ENCODE data around the gene CD2. TPM values are rescaled to one million over a fixed set of nuclear protein-coding genes. Genes with fewer than 3 reads are reported as not detected.

The CD2 gene
- total and polyA plus RNA-seq, 7 experiments from 2014 or later: 105 to 307 (median 186) TPM

GRCh38 chr1:116720364-116721038 is 33.7 kb upstream of the CD2 start:
- DNase-seq: no peak
- Mint-ChIP-seq H3K27me3 (peaks cover 0 to 11% (median 0%) of the 10 kb centered on the region in 5 donors), H3K27ac (no peak overlapping the region), H3K4me3 (no peak overlapping the region), H3K4me1 (peaks cover 0 to 7% (median 2%) of the 10 kb centered on the region in 7 donors), H3K9me3 (peaks cover 0 to 12% (median 2%) of the 10 kb centered on the region in 11 donors), H3K36me3 (peaks cover 0 to 3% (median 0%) of the 10 kb centered on the region in 5 donors)
- H3K4me1 ChIP-seq (ENCODE audit: control insufficient read depth in 2 of 2, insufficient read depth in 2 of 2, low read length in 2 of 2): no peaks in the 10 kb centered on the region
- no peaks in the 10 kb centered on the region for H3K9me3 ChIP-seq (ENCODE audit: control insufficient read depth in 2 of 3, low read length in 3 of 3)
- ATAC-seq: no peak
- no peaks in the 10 kb centered on the region for H3K36me3 ChIP-seq (ENCODE audit: control insufficient read depth in 2 of 3, insufficient read depth in 3 of 3, low read length in 3 of 3)
- H3K27ac ChIP-seq (ENCODE audit: low read depth, low read length): no peak overlapping the region
- POLR2A ChIA-PET: no interaction called here
- no peaks in the 10 kb centered on the region for H3K27me3 ChIP-seq (ENCODE audit: control insufficient read depth in 2 of 2, insufficient read depth in 2 of 2, low read length in 2 of 2)
- intact Hi-C loops (cut with micrococcal nuclease): loop anchor here in 1 of 2 donors (5.0 kb wide), 2 partner anchors 148 to 267 kb away; partner anchors contain the start of gene CD58
- CTCF ChIA-PET: interaction anchor here (0.6 kb wide), 1 partner anchor 581 kb away, joined by 4 read pairs; no protein-coding TSS in a partner anchor
- no peak overlapping the region for H3K4me3 ChIP-seq (ENCODE audit: low read length)

- H3K4me1 ChIP-seq (ENCODE audit: control insufficient read depth in 2 of 2, insufficient read depth in 2 of 2, low read length in 2 of 2): no peaks in the 10 kb centered on the region
- no peaks in the 10 kb centered on the region for H3K27me3 ChIP-seq (ENCODE audit: control insufficient read depth in 2 of 2, insufficient read depth in 2 of 2, low read length in 2 of 2)
- DNase-seq (no peak), ATAC-seq (no peak)
- intact Hi-C loops (cut with micrococcal nuclease): loop anchor here in 1 of 2 donors (5.0 kb wide), 2 partner anchors 149 to 266 kb away; partner anchors contain the start of gene CD58
- H3K27me3 Mint-ChIP-seq: peaks cover 0 to 10% (median 0%) of the 10 kb centered on the region in 5 donors
- H3K36me3 Mint-ChIP-seq: peaks cover 0 to 3% (median 0%) of the 10 kb centered on the region in 5 donors
- H3K9me3 ChIP-seq (ENCODE audit: control insufficient read depth in 2 of 3, low read length in 3 of 3): no peaks in the 10 kb centered on the region
- no peak overlapping the region for H3K4me3 Mint-ChIP-seq
- H3K4me1 Mint-ChIP-seq: peaks cover 0 to 9% (median 2%) of the 10 kb centered on the region in 7 donors
- H3K36me3 ChIP-seq (ENCODE audit: control insufficient read depth in 2 of 3, insufficient read depth in 3 of 3, low read length in 3 of 3): no peaks in the 10 kb centered on the region
- H3K27ac ChIP-seq (ENCODE audit: low read depth, low read length): no peak overlapping the region
- CTCF ChIA-PET: no interaction called here
- POLR2A ChIA-PET: no interaction called here
- peaks cover 0 to 12% (median 2%) of the 10 kb centered on the region in 11 donors for H3K9me3 Mint-ChIP-seq
- H3K4me3 ChIP-seq (ENCODE audit: low read length): no peak overlapping the region
- H3K27ac Mint-ChIP-seq: no peak overlapping the region
Measured at GRCh38 chr1:116721039-116721405, 33.2 kb upstream of the CD2 start.

GRCh38 chr1:116721451-116722007 is 32.7 kb upstream of the CD2 start:
- H3K27ac ChIP-seq (ENCODE audit: low read depth, low read length): no peak overlapping the region
- intact Hi-C loops (cut with micrococcal nuclease): loop anchor here in 1 of 2 donors (5.0 kb wide), 2 partner anchors 149 to 266 kb away; partner anchors contain the start of gene CD58
- peaks cover 0 to 3% (median 0%) of the 10 kb centered on the region in 5 donors for H3K36me3 Mint-ChIP-seq
- no peaks in the 10 kb centered on the region for H3K4me1 ChIP-seq (ENCODE audit: control insufficient read depth in 2 of 2, insufficient read depth in 2 of 2, low read length in 2 of 2)
- no peaks in the 10 kb centered on the region for H3K27me3 ChIP-seq (ENCODE audit: control insufficient read depth in 2 of 2, insufficient read depth in 2 of 2, low read length in 2 of 2)
- H3K4me3 ChIP-seq (ENCODE audit: low read length): no peak overlapping the region
- no peaks in the 10 kb centered on the region for H3K36me3 ChIP-seq (ENCODE audit: control insufficient read depth in 2 of 3, insufficient read depth in 3 of 3, low read length in 3 of 3)
- ChIA-PET CTCF (no interaction called here), POLR2A (interaction anchor here (0.6 kb wide), 1 partner anchor 323 kb away, joined by 3 read pairs; no protein-coding TSS in a partner anchor)
- peaks cover 0 to 12% (median 5%) of the 10 kb centered on the region in 7 donors for H3K4me1 Mint-ChIP-seq
- H3K9me3 Mint-ChIP-seq: peaks cover 0 to 12% (median 2%) of the 10 kb centered on the region in 11 donors
- H3K4me3 Mint-ChIP-seq: no peak overlapping the region
- no peak overlapping the region for H3K27ac Mint-ChIP-seq
- H3K9me3 ChIP-seq (ENCODE audit: control insufficient read depth in 2 of 3, low read length in 3 of 3): no peaks in the 10 kb centered on the region
- DNase-seq (no peak), ATAC-seq (no peak)
- H3K27me3 Mint-ChIP-seq: peaks cover 0 to 5% (median 0%) of the 10 kb centered on the region in 5 donors

GRCh38 chr1:116722016-116722838 is 32.0 kb upstream of the CD2 start:
- Mint-ChIP-seq H3K36me3 (peaks cover 0 to 3% (median 0%) of the 10 kb centered on the region in 5 donors), H3K4me3 (no peak overlapping the region), H3K27ac (no peak overlapping the region), H3K4me1 (peaks cover 4 to 19% (median 10%) of the 10 kb centered on the region in 7 donors), H3K27me3 (no peaks in the 10 kb centered on the region), H3K9me3 (peaks cover 0 to 9% (median 2%) of the 10 kb centered on the region in 11 donors)
- no peak for ATAC-seq
- H3K9me3 ChIP-seq (ENCODE audit: control insufficient read depth in 2 of 3, low read length in 3 of 3): no peaks in the 10 kb centered on the region
- H3K36me3 ChIP-seq (ENCODE audit: control insufficient read depth in 2 of 3, insufficient read depth in 3 of 3, low read length in 3 of 3): no peaks in the 10 kb centered on the region
- H3K27me3 ChIP-seq (ENCODE audit: control insufficient read depth in 2 of 2, insufficient read depth in 2 of 2, low read length in 2 of 2): no peaks in the 10 kb centered on the region
- DNase-seq: no peak
- POLR2A ChIA-PET: interaction anchor here (0.6 kb wide), 1 partner anchor 323 kb away, joined by 3 read pairs; no protein-coding TSS in a partner anchor
- intact Hi-C loops (cut with micrococcal nuclease): loop anchor here in 1 of 2 donors (5.0 kb wide), 2 partner anchors 150 to 265 kb away; partner anchors contain the start of gene CD58
- no peak overlapping the region for H3K4me3 ChIP-seq (ENCODE audit: low read length)
- no peak overlapping the region for H3K27ac ChIP-seq (ENCODE audit: low read depth, low read length)
- H3K4me1 ChIP-seq (ENCODE audit: control insufficient read depth in 2 of 2, insufficient read depth in 2 of 2, low read length in 2 of 2): no peaks in the 10 kb centered on the region
- CTCF ChIA-PET: interaction anchor here (0.6 to 1.6 kb wide), 4 partner anchors 10 to 941 kb away, joined by 3 to 4 read pairs (median 3); no protein-coding TSS in a partner anchor

- Histone ChIP-seq H3K9me3 (ENCODE audit: control insufficient read depth in 2 of 3, low read length in 3 of 3) (no peaks in the 10 kb centered on the region), H3K4me3 (ENCODE audit: low read length) (no peak overlapping the region), H3K36me3 (ENCODE audit: control insufficient read depth in 2 of 3, insufficient read depth in 3 of 3, low read length in 3 of 3) (no peaks in the 10 kb centered on the region), H3K4me1 (ENCODE audit: control insufficient read depth in 2 of 2, insufficient read depth in 2 of 2, low read length in 2 of 2) (no peaks in the 10 kb centered on the region), H3K27me3 (ENCODE audit: control insufficient read depth in 2 of 2, insufficient read depth in 2 of 2, low read length in 2 of 2) (no peaks in the 10 kb centered on the region), H3K27ac (ENCODE audit: low read depth, low read length) (no peak overlapping the region)
- Mint-ChIP-seq H3K27ac (no peak overlapping the region), H3K4me3 (no peak overlapping the region), H3K27me3 (no peaks in the 10 kb centered on the region), H3K4me1 (peaks cover 4 to 27% (median 13%) of the 10 kb centered on the region in 7 donors), H3K36me3 (peaks cover 0 to under 1% (median 0%) of the 10 kb centered on the region in 5 donors), H3K9me3 (peaks cover 0 to under 1% (median under 1%) of the 10 kb centered on the region in 11 donors)
- intact Hi-C loops (cut with micrococcal nuclease): loop anchor here (1.0 to 5.0 kb wide), 9 partner anchors 12 to 404 kb away; partner anchors contain the start of genes CD58 (in 1 of the 2) and TTF2 (in 1 of the 2)
- ATAC-seq (peak; percentile 77), DNase-seq (peak; percentile 45 to 74 (median 70))
- ChIA-PET POLR2A (no interaction called here), CTCF (interaction anchor here (0.6 to 2.6 kb wide), 22 partner anchors 9 to 404 kb away, joined by 3 to 18 read pairs (median 4); no protein-coding TSS in a partner anchor)
Measured at GRCh38 chr1:116724765-116725375, 29.4 kb upstream of the CD2 start.

Measured in naive thymus-derived CD4-positive, alpha-beta T cell (primary cell).